AG04449 (cell line): ENCODE measurements around the gene R3HDM2.
"Not testable (repeated sequence)": the region's sequence is repeated elsewhere in the genome, so short reads cannot be mapped to it uniquely, and the experiment has no call there.

ENCODE experiments used
- CTCF ChIA-PET: fragments of 350-600 bp; formaldehyde crosslinking; extraction: SDS; loops from one replicate; lab custom pipeline; 2021; ENCODE audit warnings: antibody characterized with exemption; lab: Yijun Ruan, JAX
- POLR2A ChIA-PET: fragments of 400-600, 350-600 bp; formaldehyde crosslinking; extraction: SDS; loops from one replicate; lab custom pipeline; 2020; ENCODE audit warnings: antibody characterized with exemption, inconsistent platforms; lab: Yijun Ruan, JAX
- DNase-seq: peaks from one replicate; pipeline ENCODE4 v3.0.0-alpha.2; 2010; ENCODE audit warnings: low read depth, low spot score
- H3K4me3 ChIP-seq: 2 replicates; pipeline ENCODE4 v1.5.1; 2011; ENCODE audit warnings: low read depth, mild to moderate bottlenecking, control low read depth, low read length
- CTCF ChIP-seq: IDR thresholded peaks from one replicate; pipeline ENCODE4 v1.5.1; 2011; ENCODE audit warnings: mild to moderate bottlenecking, moderate library complexity, low read length, control low read depth, inconsistent platforms; ENCODE audit not compliant: insufficient read depth; ENCODE audit errors: missing control alignments

The R3HDM2 gene

GRCh38 chr12:57446292-57446960 is 15.6 kb upstream of the R3HDM2 start:
- no peak for DNase-seq
- TF ChIP-seq CTCF = no peak
- CTCF ChIA-PET = interaction anchor here (0.7 to 7.9 kb wide), 5 partner anchors 8 to 161 kb away, joined by 3 to 71 read pairs (median 3); partner anchors contain the start of genes GLI1 and INHBE
- POLR2A ChIA-PET = no interaction called here
- H3K4me3 ChIP-seq = no peak overlapping the region

- ChIA-PET POLR2A (no interaction called here), CTCF (interaction anchor here (0.8 to 7.9 kb wide), 4 partner anchors 9 to 231 kb away, joined by 3 to 71 read pairs (median 5); partner anchors contain the start of gene INHBE)
- H3K4me3 ChIP-seq = no peak overlapping the region
- DNase-seq = no peak
- TF ChIP-seq CTCF = no peak
Observed at GRCh38 chr12:57444744-57445143, 13.9 kb upstream of the R3HDM2 start.

- DNase-seq, POLR2A ChIA-PET, H3K4me3 ChIP-seq: not testable (repeated sequence)
- CTCF ChIA-PET = interaction anchor here (1.2 to 7.9 kb wide), 3 partner anchors 10 to 231 kb away, joined by 4 to 71 read pairs (median 6); partner anchors contain the start of gene INHBE
Observed at GRCh38 chr12:57444337-57444736, 13.5 kb upstream of the R3HDM2 start.

- ChIA-PET CTCF (interaction anchor here (1.0 to 7.9 kb wide), 3 partner anchors 9 to 134 kb away, joined by 3 to 71 read pairs (median 5); partner anchors contain the start of gene INHBE), POLR2A (no interaction called here)
- no peak for DNase-seq
- no peak overlapping the region for H3K4me3 ChIP-seq
- TF ChIP-seq CTCF = no peak
Observed at GRCh38 chr12:57441846-57442427, 11.1 kb upstream of the R3HDM2 start.

- POLR2A ChIA-PET, H3K4me3 ChIP-seq, DNase-seq: not testable (repeated sequence)
- CTCF ChIA-PET = interaction anchor here (1.0 to 7.9 kb wide), 3 partner anchors 9 to 134 kb away, joined by 3 to 71 read pairs (median 5); partner anchors contain the start of gene INHBE
Observed at GRCh38 chr12:57441393-57441792, 10.6 kb upstream of the R3HDM2 start.

GRCh38 chr12:57439762-57440266 is 9.0 kb upstream of the R3HDM2 start:
- no peak for DNase-seq
- ChIA-PET CTCF (interaction anchor here (7.9 kb wide), 1 partner anchor 14 kb away, joined by 71 read pairs; the partner anchor contains the start of gene INHBE), POLR2A (no interaction called here)
- no peak for TF ChIP-seq CTCF
- no peak overlapping the region for H3K4me3 ChIP-seq

GRCh38 chr12:57438400-57438799 is 7.6 kb upstream of the R3HDM2 start:
- POLR2A ChIA-PET = no interaction called here
- CTCF ChIA-PET = interaction anchor here (1.1 to 5.6 kb wide), 3 partner anchors 16 to 195 kb away, joined by 3 to 46 read pairs (median 3); partner anchors contain the start of gene INHBE
- no peak overlapping the region for H3K4me3 ChIP-seq
- TF ChIP-seq CTCF = no peak
- no peak for DNase-seq
